Measurements from ENCODE around the gene PSMB10.
"Not testable (repeated sequence)": the region's sequence is repeated elsewhere in the genome, so short reads cannot be mapped to it uniquely, and the experiment has no call there.

The PSMB10 gene

DNA sequence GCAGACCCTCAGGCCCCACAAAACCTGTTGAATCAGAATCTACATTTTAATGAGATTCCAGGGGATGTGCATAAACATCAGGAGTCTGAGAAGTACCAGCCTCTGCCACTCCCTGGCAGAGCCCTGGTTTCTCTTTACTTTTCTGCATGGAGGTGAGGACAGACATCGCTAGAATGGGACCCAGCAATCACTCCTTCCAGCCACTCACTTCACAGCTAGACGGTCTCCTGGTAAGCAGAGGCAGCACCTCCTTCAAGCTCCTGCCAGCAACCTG is 21.2 kb downstream of the PSMB10 start:
- peaks cover 17% of the 10 kb centered on the region for H3K4me1 ChIP-seq (ENCODE audit: insufficient read depth, low read length)
- not testable (repeated sequence) for H3K9ac ChIP-seq (ENCODE audit: low read depth, low read length); H3K36me3 ChIP-seq (ENCODE audit: insufficient read depth, low read length); H3K9me3 ChIP-seq (ENCODE audit: control insufficient read depth, insufficient read depth, low read length)

- H3K4me1 ChIP-seq (ENCODE audit: insufficient read depth, low read length): peaks cover 17% of the 10 kb centered on the region
- H3K9me3 ChIP-seq (ENCODE audit: control insufficient read depth, insufficient read depth, low read length): no peaks in the 10 kb centered on the region
- peaks cover under 1% of the 10 kb centered on the region; the same call in 1 of the 2 replicates for H3K36me3 ChIP-seq (ENCODE audit: insufficient read depth, low read length)
- no peak overlapping the region for H3K9ac ChIP-seq (ENCODE audit: low read depth, low read length)
Observed at GRCh38 chr16:67914758-67915495, 21.7 kb downstream of the PSMB10 start.

DNA sequence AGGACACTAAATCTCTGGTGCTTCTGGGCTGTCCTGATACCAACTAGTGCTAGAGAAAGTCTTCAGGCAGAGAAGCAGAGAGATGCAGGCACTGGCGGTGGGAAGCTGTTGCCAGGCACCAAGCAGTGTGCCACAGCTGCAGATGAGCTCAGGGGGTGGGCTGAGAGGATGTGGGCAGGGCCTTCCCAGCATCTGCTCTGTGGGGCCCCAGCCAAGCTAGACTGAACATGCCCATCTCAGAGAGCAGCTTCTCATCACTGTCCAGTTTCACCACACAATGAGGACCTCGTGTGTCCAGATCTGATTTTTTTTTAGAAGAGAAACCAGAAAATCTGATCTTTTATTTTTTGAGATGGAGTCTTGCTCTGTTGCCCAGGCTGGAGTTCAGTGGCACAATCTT is 26.5 kb downstream of the PSMB10 start:
- Histone ChIP-seq H3K9me3 (ENCODE audit: control insufficient read depth, insufficient read depth, low read length) (no peaks in the 10 kb centered on the region), H3K9ac (ENCODE audit: low read depth, low read length) (no peak overlapping the region), H3K4me1 (ENCODE audit: insufficient read depth, low read length) (peaks cover 6% of the 10 kb centered on the region), H3K36me3 (ENCODE audit: insufficient read depth, low read length) (peaks cover 9% of the 10 kb centered on the region; the same call in 1 of the 2 replicates)

GRCh38 chr16:67909056-67909742 is 27.5 kb downstream of the PSMB10 start:
- no peaks in the 10 kb centered on the region for H3K9me3 ChIP-seq (ENCODE audit: control insufficient read depth, insufficient read depth, low read length)
- no peak overlapping the region for H3K9ac ChIP-seq (ENCODE audit: low read depth, low read length)
- H3K36me3 ChIP-seq (ENCODE audit: insufficient read depth, low read length): peaks cover 9% of the 10 kb centered on the region; the same call in 1 of the 2 replicates
- no peaks in the 10 kb centered on the region for H3K4me1 ChIP-seq (ENCODE audit: insufficient read depth, low read length)

DNA sequence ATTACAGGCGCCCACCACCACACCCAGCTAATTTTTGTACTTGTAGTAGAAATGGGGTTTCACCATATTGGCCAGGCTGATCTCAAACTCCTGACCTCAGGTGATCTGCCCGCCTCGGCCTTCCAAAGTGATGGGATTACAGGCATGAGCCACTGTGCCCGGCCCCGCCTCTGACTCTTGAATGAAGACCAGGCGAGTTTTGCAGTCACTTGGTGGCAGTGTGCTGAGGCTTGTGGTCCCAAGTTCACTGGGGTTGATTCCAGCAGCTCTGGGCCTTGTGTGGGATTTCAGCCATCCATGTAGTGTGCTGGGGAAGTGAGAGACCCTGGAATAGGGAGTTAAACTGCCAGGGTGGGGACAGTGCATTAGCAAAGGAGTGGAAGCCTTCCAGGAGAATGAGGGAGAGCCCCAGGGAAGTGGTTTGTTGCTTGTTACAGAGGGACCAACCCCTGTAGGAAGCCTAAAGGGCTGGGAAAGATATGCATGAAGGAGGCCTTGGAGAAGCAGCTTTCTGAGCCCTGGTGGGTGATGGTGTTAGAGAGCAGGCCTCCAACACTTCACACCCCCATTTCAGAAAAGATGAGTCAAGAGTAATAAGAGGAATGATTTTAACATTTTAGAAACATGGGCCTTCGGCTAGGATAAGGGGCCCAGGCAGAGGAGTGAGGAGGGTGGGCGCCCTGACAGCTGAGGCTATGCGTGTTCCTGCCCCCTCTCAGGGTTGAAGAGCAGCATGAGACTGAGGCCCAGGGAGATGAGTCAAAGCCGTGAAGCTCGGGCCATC is 29.1 kb downstream of the PSMB10 start:
- Histone ChIP-seq H3K4me1 (ENCODE audit: insufficient read depth, low read length) (no peaks in the 10 kb centered on the region), H3K9ac (ENCODE audit: low read depth, low read length) (no peak overlapping the region), H3K36me3 (ENCODE audit: insufficient read depth, low read length) (peaks cover 9% of the 10 kb centered on the region; the same call in 1 of the 2 replicates), H3K9me3 (ENCODE audit: control insufficient read depth, insufficient read depth, low read length) (no peaks in the 10 kb centered on the region)

GRCh38 chr16:67902831-67903230 is 33.8 kb downstream of the PSMB10 start:
- H3K9ac ChIP-seq (ENCODE audit: low read depth, low read length): no peak overlapping the region
- H3K36me3 ChIP-seq (ENCODE audit: insufficient read depth, low read length): no peaks in the 10 kb centered on the region
- H3K9me3 ChIP-seq (ENCODE audit: control insufficient read depth, insufficient read depth, low read length): no peaks in the 10 kb centered on the region
- H3K4me1 ChIP-seq (ENCODE audit: insufficient read depth, low read length): no peaks in the 10 kb centered on the region

DNA sequence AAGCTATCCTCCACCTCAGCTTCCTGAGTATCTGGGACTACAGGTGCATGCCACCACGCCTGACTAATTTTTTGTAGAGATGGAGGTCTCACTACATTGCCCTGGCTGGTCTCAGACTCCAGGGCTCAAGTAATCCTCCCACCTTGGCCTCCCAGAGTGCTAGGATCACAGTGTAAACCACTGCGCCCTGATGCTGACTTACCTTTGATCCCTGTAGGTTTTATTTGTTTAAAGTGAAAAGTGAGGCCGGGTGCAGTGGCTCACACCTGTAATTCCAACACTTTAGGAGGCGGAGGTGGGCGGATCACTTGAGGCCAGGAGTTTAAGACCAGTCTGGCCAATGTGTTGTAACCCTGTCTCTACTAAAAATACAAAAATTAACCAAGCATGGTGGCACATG is 34.9 kb downstream of the PSMB10 start:
- no peaks in the 10 kb centered on the region for H3K9me3 ChIP-seq (ENCODE audit: control insufficient read depth, insufficient read depth, low read length)
- no peaks in the 10 kb centered on the region for H3K36me3 ChIP-seq (ENCODE audit: insufficient read depth, low read length)
- no peaks in the 10 kb centered on the region for H3K4me1 ChIP-seq (ENCODE audit: insufficient read depth, low read length)
- H3K9ac ChIP-seq (ENCODE audit: low read depth, low read length): no peak overlapping the region

GRCh38 chr16:67897231-67897630 is 39.4 kb downstream of the PSMB10 start:
- Histone ChIP-seq H3K9me3 (ENCODE audit: control insufficient read depth, insufficient read depth, low read length) (no peaks in the 10 kb centered on the region), H3K36me3 (ENCODE audit: insufficient read depth, low read length) (no peaks in the 10 kb centered on the region), H3K9ac (ENCODE audit: low read depth, low read length) (no peak overlapping the region), H3K4me1 (ENCODE audit: insufficient read depth, low read length) (no peaks in the 10 kb centered on the region; the same call in 1 of the 2 replicates)

GRCh38 chr16:67893743-67894399 is 42.8 kb downstream of the PSMB10 start:
- H3K9me3 ChIP-seq (ENCODE audit: control insufficient read depth, insufficient read depth, low read length): no peaks in the 10 kb centered on the region
- H3K4me1 ChIP-seq (ENCODE audit: insufficient read depth, low read length): no peaks in the 10 kb centered on the region; the same call in 1 of the 2 replicates
- no peaks in the 10 kb centered on the region for H3K36me3 ChIP-seq (ENCODE audit: insufficient read depth, low read length)
- H3K9ac ChIP-seq (ENCODE audit: low read depth, low read length): peak overlapping the region; percentile 97

DNA sequence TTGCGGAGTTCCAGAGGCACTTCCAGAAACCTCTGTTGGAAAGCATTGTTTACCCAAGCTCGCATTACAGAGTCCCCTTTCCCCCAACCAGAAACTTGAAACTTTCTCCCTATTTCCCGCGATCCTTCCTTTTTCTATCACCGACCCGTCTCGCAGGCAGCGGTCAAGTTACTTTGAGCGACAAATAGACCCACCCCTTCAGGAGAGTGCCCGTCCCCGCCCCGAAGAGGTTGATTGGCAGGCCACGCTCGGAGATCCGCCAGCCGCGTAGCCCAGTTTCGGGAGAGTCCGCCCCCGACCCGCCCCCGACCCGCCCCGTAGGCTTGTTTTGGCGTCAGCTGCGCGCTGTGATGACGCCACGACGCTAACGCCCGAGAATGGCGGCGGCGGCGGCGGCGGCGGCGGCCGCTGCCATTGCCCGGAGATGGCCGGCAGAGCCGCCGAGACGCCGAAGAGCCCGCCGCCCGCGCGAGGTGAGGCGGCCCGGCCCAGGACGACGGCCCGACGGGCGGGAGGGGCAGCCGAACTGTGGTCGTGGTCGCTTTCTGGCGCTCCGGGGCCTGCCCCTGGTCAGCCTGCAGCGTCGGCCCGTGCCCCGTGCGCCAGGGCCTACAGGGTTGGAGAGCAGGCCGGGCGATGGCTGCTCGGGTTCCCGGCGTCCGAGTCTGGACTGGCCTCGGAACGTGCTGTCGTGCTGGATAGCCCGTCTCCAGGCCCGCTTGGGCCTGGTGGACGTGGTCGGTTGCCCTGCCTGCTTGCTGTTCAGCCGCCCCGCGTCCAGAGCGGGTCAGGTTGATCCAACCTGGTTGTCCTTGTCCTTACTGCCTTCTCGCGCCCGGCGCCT is 43.5 kb downstream of the PSMB10 start, which contains the start of gene PSKH1:
PSKH1 (plus strand) TSS at position 356 of the 844 bp plus-strand sequence. CDS start 15,496 bp downstream, outside the sequence.
- no peaks in the 10 kb centered on the region for H3K9me3 ChIP-seq (ENCODE audit: control insufficient read depth, insufficient read depth, low read length)
- H3K36me3 ChIP-seq (ENCODE audit: insufficient read depth, low read length): no peaks in the 10 kb centered on the region
- peak within 1 kb of the TSS; percentile 97 for H3K9ac ChIP-seq (ENCODE audit: low read depth, low read length)
- H3K4me1 ChIP-seq (ENCODE audit: insufficient read depth, low read length): no peaks in the 10 kb centered on the region; the same call in 1 of the 2 replicates

DNA sequence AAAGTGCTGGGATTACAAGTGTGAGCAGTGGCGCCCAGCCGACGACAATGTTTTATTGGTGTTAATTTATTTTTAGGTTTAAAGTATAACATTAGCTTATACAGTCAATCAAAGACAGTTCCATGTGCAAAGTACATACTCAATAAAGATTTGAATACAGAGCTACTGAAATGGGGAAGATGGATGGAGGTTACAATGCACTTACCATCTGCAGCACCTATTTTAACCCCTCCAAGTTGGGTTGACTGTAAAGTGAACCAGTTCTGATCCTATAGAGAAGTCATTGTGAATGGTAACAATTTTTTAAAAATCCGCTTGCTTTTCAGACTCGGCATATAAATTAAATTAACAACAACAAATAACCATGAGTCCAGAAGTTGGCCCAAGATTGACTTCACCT is 44.3 kb downstream of the PSMB10 start:
- H3K9me3 ChIP-seq (ENCODE audit: control insufficient read depth, insufficient read depth, low read length): no peaks in the 10 kb centered on the region
- no peaks in the 10 kb centered on the region; the same call in 1 of the 2 replicates for H3K4me1 ChIP-seq (ENCODE audit: insufficient read depth, low read length)
- H3K9ac ChIP-seq (ENCODE audit: low read depth, low read length): peak overlapping the region; percentile 58; the same call in 1 of the 2 replicates
- H3K36me3 ChIP-seq (ENCODE audit: insufficient read depth, low read length): no peaks in the 10 kb centered on the region

- H3K4me1 ChIP-seq (ENCODE audit: insufficient read depth, low read length): peaks cover 19% of the 10 kb centered on the region; the same call in 1 of the 2 replicates
- H3K9me3 ChIP-seq (ENCODE audit: control insufficient read depth, insufficient read depth, low read length): no peaks in the 10 kb centered on the region
- H3K9ac ChIP-seq (ENCODE audit: low read depth, low read length): no peak overlapping the region
- no peaks in the 10 kb centered on the region for H3K36me3 ChIP-seq (ENCODE audit: insufficient read depth, low read length)
Observed at GRCh38 chr16:67888331-67888730, 48.3 kb downstream of the PSMB10 start.

DNA sequence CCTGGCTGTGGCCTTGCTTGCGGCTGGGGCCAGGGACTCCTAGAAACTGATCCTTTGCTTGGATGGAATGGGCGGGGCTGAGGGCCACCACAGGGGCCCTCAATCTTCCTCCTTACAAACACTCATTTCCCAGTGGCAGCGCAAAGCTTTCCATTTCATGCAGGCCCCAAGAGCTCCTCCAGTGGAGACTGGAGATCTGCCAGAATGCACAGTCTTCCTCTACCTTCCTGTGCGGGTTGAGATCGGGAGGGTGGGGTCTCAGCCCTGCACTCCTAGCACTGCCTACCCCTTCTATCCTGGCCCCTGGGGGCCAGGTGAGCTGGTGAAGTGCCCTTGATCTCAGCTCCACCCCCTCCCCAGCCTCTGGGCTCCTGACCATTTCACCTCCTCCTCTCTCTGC is 50.3 kb downstream of the PSMB10 start:
- Histone ChIP-seq H3K36me3 (ENCODE audit: insufficient read depth, low read length) (no peaks in the 10 kb centered on the region), H3K9ac (ENCODE audit: low read depth, low read length) (no peak overlapping the region), H3K9me3 (ENCODE audit: control insufficient read depth, insufficient read depth, low read length) (no peaks in the 10 kb centered on the region), H3K4me1 (ENCODE audit: insufficient read depth, low read length) (peaks cover 19% of the 10 kb centered on the region; the same call in 1 of the 2 replicates)
